ENCODE measurements around the gene ELOA. TPM values are rescaled to one million over a fixed set of nuclear protein-coding genes. Genes with fewer than 3 reads are reported as not detected.
"Not testable (repeated sequence)": the region's sequence is repeated elsewhere in the genome, so short reads cannot be mapped to it uniquely, and the experiment has no call there.

The ELOA gene
- total RNA-seq, 1 experiment from 2014 or later = 29.4 TPM

- DNase-seq (ENCODE audit: low spot score) = no peak
Observed at GRCh38 chr1:23801338-23801748, 58.1 kb downstream of the ELOA start.

GRCh38 chr1:23801876-23802275 is 58.6 kb downstream of the ELOA start:
- no peak for DNase-seq (ENCODE audit: low spot score)

GRCh38 chr1:23802809-23803342 is 59.6 kb downstream of the ELOA start:
- DNase-seq (ENCODE audit: low spot score) = not testable (repeated sequence)

- DNase-seq (ENCODE audit: low spot score) = no peak
Observed at GRCh38 chr1:23803674-23804073, 60.4 kb downstream of the ELOA start.

GRCh38 chr1:23804183-23804835 is 61.0 kb downstream of the ELOA start:
- no peak for DNase-seq (ENCODE audit: low spot score)

- DNase-seq (ENCODE audit: low spot score) = no peak
Observed at GRCh38 chr1:23805025-23805424, 61.8 kb downstream of the ELOA start.

- DNase-seq (ENCODE audit: low spot score) = no peak
Observed at GRCh38 chr1:23806280-23806679, 63.0 kb downstream of the ELOA start.

GRCh38 chr1:23807453-23807852 is 64.2 kb downstream of the ELOA start:
- no peak for DNase-seq (ENCODE audit: low spot score)

GRCh38 chr1:23809751-23810171 is 66.5 kb downstream of the ELOA start:
- DNase-seq (ENCODE audit: low spot score) = peak; percentile 58

- no peak for DNase-seq (ENCODE audit: low spot score)
Observed at GRCh38 chr1:23810818-23811540, 67.7 kb downstream of the ELOA start.

Other genes with a start within 250 kb of the ELOA start
- 3.8 and 4.0 TPM in 2 replicates for gene E2F2, start 212.2 kb upstream of the ELOA start, total RNA-seq (2014; rRNA removed; shearing (Covaris generic))
- gene ID3, start 184.0 kb upstream of the ELOA start, total RNA-seq (2014; rRNA removed; shearing (Covaris generic)) = 83.7 and 244 TPM in 2 replicates
- gene RPL11, start 51.7 kb upstream of the ELOA start, total RNA-seq (2014; rRNA removed; shearing (Covaris generic)) = 609 and 964 TPM in 2 replicates
- gene PITHD1, start 34.9 kb downstream of the ELOA start, total RNA-seq (2014; rRNA removed; shearing (Covaris generic)) = 47.9 and 73.3 TPM in 2 replicates
- 59.0 and 68.0 TPM in 2 replicates for gene LYPLA2, start 47.7 kb downstream of the ELOA start, total RNA-seq (2014; rRNA removed; shearing (Covaris generic))
- 109 and 110 TPM in 2 replicates for gene GALE, start 57.3 kb downstream of the ELOA start, total RNA-seq (2014; rRNA removed; shearing (Covaris generic))
- 15.3 and 21.5 TPM in 2 replicates for gene HMGCL, start 82.0 kb downstream of the ELOA start, total RNA-seq (2014; rRNA removed; shearing (Covaris generic))
- gene FUCA1, start 124.8 kb downstream of the ELOA start, total RNA-seq (2014; rRNA removed; shearing (Covaris generic)) = 19.6 and 22.9 TPM in 2 replicates
- not detected in 2 replicates for gene CNR2, start 169.9 kb downstream of the ELOA start, total RNA-seq (2014; rRNA removed; shearing (Covaris generic))
- gene PNRC2, start 216.4 kb downstream of the ELOA start, total RNA-seq (2014; rRNA removed; shearing (Covaris generic)) = 58.5 and 60.3 TPM in 2 replicates
- gene SRSF10, start 236.9 kb downstream of the ELOA start, total RNA-seq (2014; rRNA removed; shearing (Covaris generic)) = 96.5 and 106 TPM in 2 replicates

Data from A172 (cell line).